Stimulated activated CD4-positive, alpha-beta T cell treated with anti-CD3 and anti-CD28 coated beads, Interleukin-15, amount 100 ng/mL, for 1 hour (primary cell): ENCODE results near the gene KCNJ9.
"Not testable (repeated sequence)": the region's sequence is repeated elsewhere in the genome, so short reads cannot be mapped to it uniquely, and the experiment has no call there.

Experiments
- DNase-seq, 2 donors: peaks; one replicate each; pipeline ENCODE4 v3.0.0-alpha.2; 2020; ENCODE audit warnings: low read depth in 1 of 2, low spot score in 1 of 2

KCNJ9 gene

DNA sequence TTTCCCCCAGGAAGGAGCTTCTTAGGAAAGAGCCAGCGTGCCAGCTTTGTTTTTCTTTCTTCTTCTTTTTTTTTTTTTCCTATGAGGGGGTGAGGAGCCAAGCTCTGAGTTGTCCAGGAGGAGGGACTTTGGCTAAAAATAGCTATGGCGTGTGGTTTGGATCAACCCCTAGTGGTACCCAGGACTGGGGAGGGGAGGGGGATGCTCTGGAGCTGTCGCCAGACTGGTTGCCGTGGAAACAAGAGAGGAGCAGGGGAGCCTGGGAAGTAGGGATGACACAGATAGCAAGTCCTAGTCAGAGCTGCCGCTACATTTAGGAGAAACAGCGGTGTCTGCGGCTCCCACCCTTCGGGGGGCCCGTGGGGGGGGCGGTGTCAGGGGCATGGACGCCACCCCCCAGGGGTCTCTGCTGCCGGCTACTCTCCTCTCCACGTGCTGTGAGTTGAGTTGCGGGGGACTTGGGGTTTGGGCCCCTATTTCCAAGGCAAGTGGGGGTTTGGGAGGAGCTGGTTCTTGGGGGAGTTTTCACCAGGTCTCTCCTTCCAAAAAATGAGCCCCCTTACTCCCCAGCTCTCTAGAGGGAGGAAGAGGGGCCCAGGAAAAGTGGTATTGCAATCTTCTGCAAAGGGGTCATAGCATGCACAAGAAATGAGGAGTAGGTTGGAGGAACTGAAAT is at the start of gene KCNJ9:
TSS of gene KCNJ9 (plus strand) at position 278 of the 676 bp plus-strand sequence. CDS start 2,493 bp downstream, outside the sequence.
- no peak for DNase-seq

DNA sequence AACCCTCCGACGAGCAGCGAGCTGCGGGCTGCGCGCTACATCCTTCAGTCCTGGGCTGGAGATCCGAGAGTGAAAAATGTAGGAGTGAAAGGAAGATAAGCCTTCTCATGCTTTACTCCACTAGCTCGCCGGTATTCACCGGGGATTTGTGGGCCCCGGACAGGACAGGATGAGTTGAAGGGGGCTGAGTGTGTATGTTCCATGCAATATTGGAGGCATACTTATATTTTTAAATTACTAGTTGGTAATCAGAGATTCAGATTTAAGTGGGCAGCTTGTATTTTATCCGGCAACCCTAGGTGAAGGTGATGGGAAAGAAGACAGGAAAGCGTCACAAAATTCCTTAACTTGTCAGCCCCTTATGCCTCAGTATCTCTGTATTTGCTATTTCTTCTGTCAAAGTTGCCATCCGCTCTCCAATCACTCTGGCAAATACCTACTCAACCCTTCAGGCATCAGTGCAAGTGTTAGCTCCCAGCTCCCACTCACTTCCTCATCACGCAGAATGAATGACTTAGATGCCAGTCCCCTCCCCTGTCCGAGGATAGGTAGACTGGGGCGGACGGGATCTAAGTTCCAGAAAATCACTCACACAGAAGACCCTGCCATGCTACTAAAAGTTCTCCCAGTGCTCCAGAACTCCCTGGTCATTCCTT is 49.0 kb upstream of the KCNJ9 start:
- no peak for DNase-seq

DNA sequence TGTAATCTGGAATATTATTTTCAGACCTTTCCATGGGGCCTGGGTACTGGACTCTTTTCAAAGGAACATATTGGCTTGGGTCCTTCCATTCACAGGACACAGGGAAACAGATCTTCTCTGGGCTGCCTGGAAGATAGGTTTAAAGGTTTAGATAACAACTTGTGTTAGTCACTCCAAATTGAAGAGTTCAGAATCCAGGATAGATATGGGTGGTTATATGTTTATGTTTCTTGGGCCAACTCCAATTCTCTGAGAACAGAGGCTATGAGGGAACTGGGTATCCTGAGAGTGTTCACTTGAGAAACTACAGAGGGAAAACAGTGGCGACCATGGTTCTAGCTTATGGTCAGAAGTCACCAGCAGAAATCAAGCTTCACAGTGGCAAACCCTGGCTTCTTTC is 40.9 kb upstream of the KCNJ9 start:
- DNase-seq = no peak

DNA sequence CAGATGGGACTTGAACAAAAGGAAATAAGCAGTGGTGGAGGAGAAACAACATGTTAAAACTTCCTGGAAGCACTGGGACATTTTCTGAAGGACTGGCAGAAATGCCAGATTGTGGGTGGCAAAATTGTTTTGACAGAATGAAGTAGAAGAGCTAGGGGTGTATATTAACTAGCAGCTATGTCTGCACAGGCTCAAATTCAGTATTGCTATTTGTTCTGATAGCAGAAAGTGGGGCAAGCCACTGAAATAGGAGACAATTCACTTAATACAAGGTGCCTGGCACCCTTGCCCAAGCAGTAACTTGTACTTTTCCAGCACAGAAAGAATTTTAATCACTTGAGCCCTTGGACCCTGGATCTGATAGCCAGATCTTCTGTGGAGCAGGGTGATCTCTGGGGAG is 37.8 kb upstream of the KCNJ9 start:
- DNase-seq = no peak

DNA sequence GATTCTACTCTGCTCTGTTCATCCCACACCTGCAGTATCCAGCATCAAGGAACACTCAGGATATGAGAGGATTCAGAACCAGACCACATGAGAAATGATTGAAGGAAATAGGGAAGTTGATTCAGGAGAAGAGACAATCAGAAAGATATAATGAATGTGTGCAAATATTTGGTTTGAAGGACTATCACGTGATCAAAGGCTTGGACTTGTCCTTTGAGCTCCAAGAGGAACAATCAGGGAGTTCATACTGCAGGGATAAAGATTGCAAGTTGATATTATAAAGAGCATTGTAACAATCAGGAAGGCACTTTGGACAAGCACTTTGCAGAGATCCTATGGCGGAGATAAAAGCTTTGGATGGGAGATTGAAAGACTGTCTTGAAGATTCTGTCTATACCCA is 35.7 kb upstream of the KCNJ9 start:
- no peak for DNase-seq

DNA sequence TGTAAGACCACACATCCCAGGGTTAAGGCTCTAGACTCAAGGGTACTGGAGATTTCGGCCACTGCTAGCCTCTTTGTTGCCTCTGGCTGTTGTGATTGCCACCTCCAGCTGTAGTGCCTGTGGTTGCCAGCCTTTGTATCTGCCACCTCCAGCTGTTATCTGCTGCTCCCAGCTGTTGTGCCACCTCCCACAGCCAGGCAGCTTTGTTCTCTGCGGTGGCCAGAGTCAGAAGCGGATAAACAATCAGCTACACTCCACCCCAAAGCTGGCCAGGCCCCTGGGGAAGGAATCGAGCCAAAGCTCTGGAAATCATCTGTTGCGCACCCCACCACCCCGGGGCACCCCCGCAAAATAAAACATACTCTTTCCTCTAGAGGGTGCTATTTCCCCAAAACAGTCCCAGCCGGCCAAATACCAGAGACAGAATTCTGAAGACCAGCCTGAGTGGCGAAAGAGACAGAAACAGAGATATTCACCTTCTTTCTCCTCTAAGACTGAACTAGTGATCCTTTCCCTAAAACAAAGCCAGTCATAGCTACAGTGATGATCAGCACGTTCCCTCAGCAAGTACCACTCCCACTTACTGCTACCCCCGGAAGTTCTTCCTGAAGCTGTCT is 34.7 kb upstream of the KCNJ9 start:
- no peak for DNase-seq

DNA sequence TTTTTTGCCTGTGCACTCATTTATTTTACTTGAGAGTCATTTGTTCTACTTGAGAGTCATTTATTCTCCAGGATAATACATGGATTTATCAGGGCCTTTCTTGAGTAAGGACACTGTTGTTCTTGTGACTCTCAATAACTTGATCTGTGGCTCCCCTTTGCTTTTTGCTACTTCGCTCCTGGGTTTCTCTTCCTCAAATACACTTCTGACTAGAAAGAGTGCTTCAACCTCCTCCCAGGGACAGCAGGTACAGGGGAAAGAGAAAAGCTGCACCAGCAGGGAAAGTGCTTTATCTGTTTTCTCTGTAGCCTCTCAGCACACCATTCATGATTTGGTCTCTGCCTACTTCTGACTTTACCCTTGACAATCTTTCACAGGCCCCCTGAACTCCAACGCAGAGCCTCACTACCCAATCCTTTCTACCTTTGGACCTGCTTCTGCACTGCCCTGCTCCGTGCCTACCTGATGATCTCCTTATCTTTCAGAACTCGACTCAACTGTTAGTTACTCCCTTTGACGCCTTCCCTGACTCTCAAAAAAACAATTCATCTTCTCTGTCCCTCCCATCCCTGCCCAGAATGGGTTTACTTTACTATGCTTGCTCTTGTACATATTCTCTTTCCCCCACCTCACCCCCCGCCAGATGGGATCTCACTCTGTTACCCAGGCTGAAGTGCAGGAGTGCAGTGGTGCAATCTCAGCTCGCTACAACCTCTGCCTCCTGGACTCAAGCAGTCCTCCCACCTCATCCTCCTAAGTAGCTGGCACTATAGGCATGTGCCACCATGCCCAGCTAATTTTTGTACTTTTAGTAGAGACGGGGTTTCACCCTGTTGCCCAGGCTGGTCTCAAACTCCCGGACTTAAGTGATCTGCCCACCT is 34.0 kb upstream of the KCNJ9 start:
- DNase-seq = no peak

DNA sequence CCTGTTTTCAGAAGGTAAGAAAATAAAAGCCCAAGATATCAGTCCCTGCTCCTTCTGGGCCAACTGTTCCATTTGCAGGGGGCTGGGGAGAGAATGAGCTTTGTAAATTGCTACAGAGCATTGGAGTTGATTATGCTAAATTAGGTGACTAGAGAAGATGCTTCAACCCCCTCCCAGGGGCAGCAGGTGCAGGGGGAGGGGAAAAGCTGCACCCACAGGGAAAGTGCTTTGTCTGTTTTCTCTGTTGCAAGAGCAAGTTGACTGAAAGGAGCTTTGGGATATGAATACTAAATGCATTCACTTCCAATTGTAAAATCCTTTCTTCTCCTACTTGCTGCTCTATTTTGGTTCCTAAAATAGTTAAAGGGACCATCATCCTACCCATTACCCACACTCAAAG is 33.0 kb upstream of the KCNJ9 start:
- DNase-seq = no peak

DNA sequence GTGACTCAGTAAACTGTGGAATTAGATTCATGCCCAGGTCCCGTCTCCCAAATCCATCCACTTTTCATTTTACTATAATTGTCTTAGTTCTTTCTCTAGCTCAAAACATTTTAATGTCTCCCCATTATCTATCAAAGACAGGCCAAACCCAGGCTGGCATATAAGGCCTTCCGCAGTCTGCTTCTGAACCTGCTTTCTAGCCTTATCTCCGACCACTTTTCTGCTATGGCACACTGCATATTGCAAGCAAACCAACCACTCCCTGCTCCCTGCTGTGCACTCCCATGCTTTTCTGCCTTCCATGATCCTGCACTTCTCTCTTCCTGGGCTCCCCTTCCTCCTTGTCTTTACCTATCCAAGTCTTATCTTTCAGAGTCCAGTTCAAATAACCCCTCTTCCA is 32.2 kb upstream of the KCNJ9 start:
- no peak for DNase-seq

DNA sequence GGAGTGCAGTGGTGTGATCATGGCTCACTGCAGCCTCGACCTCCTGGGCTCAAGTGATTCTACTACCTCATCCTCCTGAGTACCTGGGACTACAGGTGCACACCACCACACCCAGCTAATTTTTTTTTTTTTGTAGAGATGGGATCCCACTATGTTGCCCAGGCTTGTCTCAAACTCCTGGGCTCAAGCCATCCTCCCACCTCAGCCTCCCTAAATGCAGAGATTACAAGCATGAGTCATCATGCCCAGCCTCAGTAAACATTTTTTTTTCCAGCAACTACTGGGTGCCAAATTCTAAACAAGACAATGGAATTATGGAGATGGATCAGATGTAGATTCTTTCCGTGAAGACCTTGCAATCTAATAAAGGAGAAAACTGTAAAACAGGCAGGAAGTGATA is 31.2 kb upstream of the KCNJ9 start:
- not testable (repeated sequence) for DNase-seq

DNA sequence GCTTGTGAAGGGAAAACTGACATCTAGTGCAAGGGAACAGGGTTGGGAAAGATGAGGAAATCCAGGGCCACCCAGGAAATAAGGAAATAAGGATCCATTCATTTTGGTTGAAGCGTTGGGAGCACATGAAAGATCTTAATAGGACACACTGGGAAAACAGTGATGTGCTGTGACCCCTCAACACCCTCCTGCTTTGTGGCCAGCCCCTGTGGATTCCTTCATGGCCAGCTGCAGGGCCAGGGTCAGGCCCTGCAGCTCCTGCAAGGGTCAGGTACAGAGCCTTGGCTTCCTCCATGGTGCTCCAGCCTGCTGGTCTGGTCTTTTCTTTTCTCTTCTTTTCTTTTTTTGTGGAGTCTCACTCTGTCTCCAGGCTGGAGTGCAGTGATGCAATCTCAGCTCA is 30.7 kb upstream of the KCNJ9 start:
- DNase-seq = no peak

DNA sequence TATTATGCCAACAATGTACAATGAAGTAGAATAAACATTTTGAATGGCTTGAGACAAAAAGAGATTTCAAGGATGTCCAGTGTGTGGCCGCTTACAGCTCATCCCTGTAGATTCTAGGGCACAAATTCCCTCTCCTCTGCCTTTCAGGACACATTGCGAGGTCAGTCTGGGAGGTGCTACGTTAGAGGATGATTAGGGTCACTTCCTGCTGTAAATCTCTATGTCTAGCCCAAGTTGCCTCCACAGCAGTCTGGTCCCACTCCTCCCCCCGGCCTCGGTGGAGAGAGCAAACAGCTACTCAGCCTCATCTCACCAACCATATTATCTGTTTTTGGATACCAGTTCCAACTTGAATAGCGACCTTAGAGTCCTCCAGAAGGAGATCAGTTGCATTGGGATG is 28.4 kb upstream of the KCNJ9 start:
- DNase-seq = no peak

DNA sequence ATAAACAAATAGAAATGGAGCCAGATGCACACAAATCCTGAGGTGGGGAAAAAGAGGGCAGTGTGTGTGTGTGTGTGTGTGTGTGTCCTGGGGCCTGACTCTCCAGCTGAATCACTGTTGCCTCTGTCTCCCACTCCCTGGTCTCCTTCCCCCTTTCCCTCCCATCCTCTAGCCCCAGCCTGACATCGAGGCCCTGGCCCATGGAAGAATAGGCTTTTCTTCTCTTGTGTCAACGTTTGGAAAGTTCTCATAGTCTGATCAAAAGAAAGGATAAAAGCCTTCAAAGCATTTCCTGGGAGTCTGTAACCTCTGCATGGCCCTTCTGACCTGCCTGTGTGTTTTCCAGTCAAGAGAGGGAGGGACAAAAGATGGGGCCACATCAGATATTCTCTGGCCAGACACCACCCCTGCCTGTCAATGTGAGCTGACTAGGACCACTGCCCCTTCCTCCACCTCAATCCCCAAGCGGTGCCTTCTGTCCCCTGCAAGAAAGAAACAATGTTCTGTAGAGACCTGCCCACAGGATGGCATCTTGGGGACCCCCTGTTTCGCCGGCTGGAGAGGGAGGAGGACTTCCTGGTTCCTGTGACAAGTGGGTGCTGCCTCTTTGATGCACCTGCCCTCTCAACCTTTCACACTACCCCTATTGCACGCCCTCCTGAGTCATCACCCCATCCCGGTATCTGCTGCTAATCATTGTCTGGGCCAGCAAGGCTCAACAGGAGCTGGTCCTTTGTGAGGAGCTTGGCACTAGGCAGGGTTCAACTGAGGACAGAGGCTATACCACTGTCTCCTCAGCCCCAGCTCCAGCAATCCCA is 27.6 kb upstream of the KCNJ9 start:
- no peak for DNase-seq

DNA sequence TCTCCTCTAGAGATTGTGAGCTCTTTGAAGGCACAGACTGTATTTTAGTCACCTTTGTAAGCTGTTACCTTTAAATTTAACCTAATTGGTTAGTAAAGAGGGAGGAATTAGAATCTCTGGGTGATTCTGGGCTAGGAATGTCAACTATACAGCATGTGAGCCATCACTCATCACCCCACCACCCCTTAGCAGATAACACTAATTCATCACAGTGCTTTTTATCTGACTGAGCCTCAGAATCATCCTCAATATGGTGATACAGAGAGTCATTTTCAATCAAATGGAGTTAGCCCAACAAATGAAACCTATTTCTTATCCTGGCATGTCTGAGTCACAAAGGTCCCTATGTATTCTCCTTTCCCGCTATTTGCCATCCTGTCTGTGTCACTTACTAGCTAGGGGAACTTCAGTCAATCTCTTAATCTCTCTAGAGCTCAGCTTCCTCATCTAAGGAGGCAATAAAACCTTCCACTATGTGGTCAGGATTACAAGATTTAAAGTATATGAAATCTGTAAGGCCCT is 24.6 kb upstream of the KCNJ9 start:
- no peak for DNase-seq

DNA sequence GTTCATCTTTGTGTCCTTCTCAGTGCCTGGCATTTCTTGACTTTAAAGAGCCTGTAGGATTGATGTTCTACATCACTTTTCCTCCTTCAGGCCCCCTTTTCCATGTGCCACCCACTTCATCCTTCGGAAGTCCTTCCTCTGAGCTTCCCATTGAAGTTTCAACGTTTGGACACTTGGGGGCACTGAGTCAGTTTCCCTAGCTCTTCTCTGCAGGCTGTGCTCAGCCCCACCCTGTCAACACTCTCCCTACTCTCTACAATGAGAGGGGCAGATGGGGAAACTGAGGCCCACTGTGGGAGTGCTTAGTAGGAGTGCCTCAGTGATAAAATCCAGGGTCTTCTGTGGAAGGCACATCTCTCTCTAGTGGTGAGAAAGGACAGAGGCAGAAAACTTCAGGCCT is 23.3 kb upstream of the KCNJ9 start:
- DNase-seq = no peak

DNA sequence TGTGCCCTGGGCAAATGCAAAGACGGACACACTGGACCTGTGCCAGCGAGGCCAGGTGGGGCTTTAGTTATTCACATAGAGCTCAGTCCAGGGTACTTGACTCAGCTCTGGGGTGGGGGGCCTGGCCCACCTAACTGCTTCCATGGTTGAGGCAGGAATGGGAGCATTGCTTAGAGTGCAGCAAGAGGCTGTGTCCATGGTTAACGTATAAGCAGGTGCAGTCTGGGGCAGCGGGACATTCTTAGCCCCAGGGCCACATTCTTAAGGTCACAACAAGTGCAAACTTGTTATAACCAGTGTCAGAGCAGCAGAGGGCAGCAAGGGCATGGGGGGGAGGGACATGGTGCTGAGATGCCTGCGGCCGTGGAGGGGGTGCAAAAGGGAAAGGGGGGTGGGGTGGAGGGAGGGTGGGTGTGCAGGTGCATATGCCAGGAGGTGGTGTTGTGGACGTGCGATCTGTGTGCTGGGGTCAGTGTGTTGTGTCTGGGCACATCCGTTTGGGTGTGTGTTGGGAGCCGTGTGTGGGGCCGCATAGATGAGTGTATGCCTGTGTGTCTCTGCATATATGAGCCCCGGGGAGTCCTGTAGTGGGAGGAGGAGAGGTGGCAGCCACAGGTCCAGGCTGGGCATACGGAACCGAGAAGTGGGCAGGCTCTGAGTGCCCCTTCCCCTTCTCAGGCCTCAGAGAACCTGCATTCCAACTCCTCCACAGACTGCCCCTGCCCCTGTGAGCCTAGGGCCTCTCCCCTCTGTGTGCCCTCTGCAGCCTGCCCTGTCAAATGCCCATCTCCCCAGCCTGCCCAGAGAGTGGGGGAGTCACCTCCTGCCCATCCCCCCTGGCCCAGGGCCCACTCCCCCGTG is 19.7 kb upstream of the KCNJ9 start:
- no peak for DNase-seq

DNA sequence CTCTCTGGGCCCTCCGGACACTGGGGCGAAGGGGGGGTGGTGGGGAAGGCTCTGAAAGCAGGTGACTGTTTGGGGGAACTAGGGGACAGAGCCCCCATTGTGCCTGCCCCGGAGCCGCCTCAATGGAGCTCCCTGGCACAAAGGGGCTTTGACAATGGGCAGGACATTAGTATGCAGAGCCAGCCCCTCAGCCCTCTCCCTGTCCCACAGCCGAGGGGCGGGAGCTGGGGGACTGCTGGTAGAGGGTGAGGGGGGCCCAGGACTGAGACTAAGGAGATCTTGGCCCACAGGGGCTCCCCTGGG is 19.2 kb upstream of the KCNJ9 start:
- DNase-seq = no peak

DNA sequence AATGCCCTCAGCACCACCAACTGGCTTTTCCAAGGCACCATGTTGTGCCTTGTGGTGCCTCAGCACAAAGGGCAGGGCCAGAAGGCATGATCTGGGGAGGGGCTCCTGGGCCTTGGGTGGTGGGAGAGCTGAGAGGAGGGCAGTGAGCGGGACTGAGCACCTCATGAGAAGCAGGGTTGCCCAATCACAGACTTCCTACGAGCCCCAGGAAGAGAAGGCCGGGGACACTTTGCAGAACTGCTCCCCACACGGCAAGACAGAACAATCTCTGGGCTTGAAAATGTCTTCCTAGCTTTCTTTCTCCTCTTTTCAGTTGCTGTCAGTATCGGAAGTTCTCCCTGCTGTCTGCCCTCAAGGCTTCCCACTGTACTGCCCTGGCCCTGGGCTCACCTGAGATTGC is 18.2 kb upstream of the KCNJ9 start:
- no peak for DNase-seq

DNA sequence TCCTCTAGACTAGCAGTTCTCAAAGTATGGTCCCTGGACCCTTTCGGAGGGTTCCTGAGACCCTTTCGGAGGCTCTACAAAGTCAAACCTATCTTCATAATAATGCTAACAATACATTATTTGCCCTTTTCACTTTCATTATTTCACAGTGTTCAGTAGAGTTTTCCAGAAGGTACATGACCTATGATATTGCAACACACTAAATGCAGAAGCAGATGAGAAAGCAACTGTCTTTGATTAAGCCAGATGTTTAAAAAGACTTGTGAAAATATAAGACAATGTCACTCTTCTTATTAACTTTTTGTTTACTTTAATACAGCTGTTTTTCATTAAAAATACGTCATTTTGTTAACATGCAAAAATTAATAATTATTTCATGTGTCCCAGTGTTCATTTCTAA is 17.2 kb upstream of the KCNJ9 start:
- DNase-seq = no peak

DNA sequence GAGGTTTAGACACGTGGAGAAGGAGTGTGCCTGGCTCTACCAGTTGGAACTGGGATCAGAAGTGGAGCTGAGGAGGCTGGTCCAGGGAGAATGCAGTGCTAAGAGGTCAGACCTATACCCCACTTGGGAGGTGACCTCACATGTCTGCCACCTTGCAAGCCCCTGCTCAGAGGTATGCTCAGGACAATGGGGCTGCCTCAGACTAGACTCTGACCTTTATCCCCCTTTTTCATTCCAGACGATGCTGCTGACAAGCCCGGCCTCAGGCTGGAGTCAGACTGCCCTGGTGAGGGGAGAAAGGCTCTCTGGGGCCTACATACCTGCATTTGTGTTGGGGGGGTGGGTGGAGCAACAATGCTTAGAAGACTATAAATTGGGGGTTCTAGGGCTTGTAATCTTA is 16.6 kb upstream of the KCNJ9 start:
- DNase-seq = no peak
